ENCODE data around the gene FAM131C. TPM values are rescaled to one million over a fixed set of nuclear protein-coding genes. Genes with fewer than 3 reads are reported as not detected.

The FAM131C gene
- total and polyA plus RNA-seq, 3 experiments from 2014 or later = 0.62 to 0.66 TPM; not detected in 1

GRCh38 chr1:16015491-16015890 lies 58.0 kb downstream of the FAM131C start:
- CTCF ChIA-PET = no interaction called here
- peak overlapping the region in 1 of 7 donors; percentile 51 for H3K4me3 Mint-ChIP-seq
- POLR2A ChIA-PET = no interaction called here

GRCh38 chr1:16014509-16015482 lies 58.7 kb downstream of the FAM131C start:
- H3K27ac Mint-ChIP-seq = peak overlapping the region in 1 of 8 donors; percentile 60
- DNase-seq = no peak
- H3K9me3 Mint-ChIP-seq = no peaks in the 10 kb centered on the region
- Histone ChIP-seq H3K4me3 (ENCODE audit: low read length) (no peak overlapping the region), H3K27ac (ENCODE audit: low read depth, low read length) (peak overlapping the region; percentile 59), H3K36me3 (ENCODE audit: insufficient read depth, low read length) (no peaks in the 10 kb centered on the region), H3K9me3 (ENCODE audit: low read length) (no peaks in the 10 kb centered on the region), H3K4me1 (ENCODE audit: insufficient read depth, low read length) (peaks cover 9% of the 10 kb centered on the region), H3K27me3 (ENCODE audit: insufficient read depth, low read length, poor library complexity, severe bottlenecking) (peaks cover 5% of the 10 kb centered on the region)
- H3K4me3 Mint-ChIP-seq = no peak overlapping the region
- ChIA-PET CTCF (no interaction called here), POLR2A (no interaction called here)
- peaks cover 16 to 33% of the 10 kb centered on the region in 2 donors for H3K27me3 Mint-ChIP-seq
- H3K4me1 Mint-ChIP-seq = peaks cover 0 to 3% (median 0%) of the 10 kb centered on the region in 3 donors
- no peaks in the 10 kb centered on the region for H3K36me3 Mint-ChIP-seq

More at GRCh38 chr1:16015491-16015890, 58.0 kb downstream of the FAM131C start:
- H3K27me3 ChIP-seq (ENCODE audit: insufficient read depth, low read length, poor library complexity, severe bottlenecking) = peaks cover 5% of the 10 kb centered on the region
- H3K9me3 ChIP-seq (ENCODE audit: low read length) = no peaks in the 10 kb centered on the region
- H3K4me1 Mint-ChIP-seq = peaks cover 0 to 3% (median 0%) of the 10 kb centered on the region in 3 donors
- H3K4me1 ChIP-seq (ENCODE audit: insufficient read depth, low read length) = peaks cover 9% of the 10 kb centered on the region
- no peak for DNase-seq
- H3K27me3 Mint-ChIP-seq = peaks cover 16 to 30% of the 10 kb centered on the region in 2 donors
- no peaks in the 10 kb centered on the region for H3K36me3 ChIP-seq (ENCODE audit: insufficient read depth, low read length)
- no peak overlapping the region for H3K27ac Mint-ChIP-seq
- no peak overlapping the region for H3K27ac ChIP-seq (ENCODE audit: low read depth, low read length)
- no peaks in the 10 kb centered on the region for H3K9me3 Mint-ChIP-seq
- H3K4me3 ChIP-seq (ENCODE audit: low read length) = no peak overlapping the region
- H3K36me3 Mint-ChIP-seq = no peaks in the 10 kb centered on the region

- Mint-ChIP-seq H3K4me3 (peak overlapping the region in 1 of 7 donors; percentile 36), H3K27me3 (peaks cover 17 to 35% of the 10 kb centered on the region in 2 donors), H3K4me1 (peaks cover 0 to 3% (median 0%) of the 10 kb centered on the region in 3 donors), H3K9me3 (no peaks in the 10 kb centered on the region), H3K27ac (no peak overlapping the region), H3K36me3 (no peaks in the 10 kb centered on the region)
- DNase-seq = no peak
- no peaks in the 10 kb centered on the region for H3K36me3 ChIP-seq (ENCODE audit: insufficient read depth, low read length)
- H3K27me3 ChIP-seq (ENCODE audit: insufficient read depth, low read length, poor library complexity, severe bottlenecking) = peaks cover 5% of the 10 kb centered on the region
- peak overlapping the region; percentile 59 for H3K27ac ChIP-seq (ENCODE audit: low read depth, low read length)
- H3K9me3 ChIP-seq (ENCODE audit: low read length) = no peaks in the 10 kb centered on the region
- POLR2A ChIA-PET = no interaction called here
- peaks cover 9% of the 10 kb centered on the region for H3K4me1 ChIP-seq (ENCODE audit: insufficient read depth, low read length)
- CTCF ChIA-PET = no interaction called here
- H3K4me3 ChIP-seq (ENCODE audit: low read length) = no peak overlapping the region
These were observed 59.6 kb downstream of the FAM131C start for GRCh38 chr1:16013908-16014258.

GRCh38 chr1:16013220-16013907 lies 60.1 kb downstream of the FAM131C start:
- H3K27ac ChIP-seq (ENCODE audit: low read depth, low read length) = peak overlapping the region; percentile 59
- POLR2A ChIA-PET = no interaction called here
- peaks cover 0 to 3% (median 0%) of the 10 kb centered on the region in 3 donors for H3K4me1 Mint-ChIP-seq
- H3K4me1 ChIP-seq (ENCODE audit: insufficient read depth, low read length) = peaks cover 9% of the 10 kb centered on the region
- H3K27me3 Mint-ChIP-seq = peaks cover 17 to 35% of the 10 kb centered on the region in 2 donors
- H3K27ac Mint-ChIP-seq = peak overlapping the region in 1 of 8 donors; percentile 66
- no peaks in the 10 kb centered on the region for H3K9me3 ChIP-seq (ENCODE audit: low read length)
- CTCF ChIA-PET = no interaction called here
- H3K36me3 Mint-ChIP-seq = no peaks in the 10 kb centered on the region
- DNase-seq = peak in 3 of 5 donors; percentile 10 to 60 (median 22)
- no peak overlapping the region for H3K4me3 ChIP-seq (ENCODE audit: low read length)
- no peaks in the 10 kb centered on the region for H3K9me3 Mint-ChIP-seq
- H3K36me3 ChIP-seq (ENCODE audit: insufficient read depth, low read length) = no peaks in the 10 kb centered on the region
- H3K4me3 Mint-ChIP-seq = peak overlapping the region in 2 of 7 donors; percentile 9 to 36
- peaks cover 5% of the 10 kb centered on the region for H3K27me3 ChIP-seq (ENCODE audit: insufficient read depth, low read length, poor library complexity, severe bottlenecking)

- no peaks in the 10 kb centered on the region for H3K9me3 Mint-ChIP-seq
- no peak overlapping the region for H3K27ac Mint-ChIP-seq
- peak in 1 of 5 donors; percentile 9 for DNase-seq
- peaks cover 0 to 3% (median 0%) of the 10 kb centered on the region in 3 donors for H3K4me1 Mint-ChIP-seq
- peaks cover 5% of the 10 kb centered on the region for H3K27me3 ChIP-seq (ENCODE audit: insufficient read depth, low read length, poor library complexity, severe bottlenecking)
- H3K36me3 Mint-ChIP-seq = no peaks in the 10 kb centered on the region
- POLR2A ChIA-PET = interaction anchor here (0.5 kb wide), 1 partner anchor 48 kb away, joined by 5 read pairs; no protein-coding TSS in a partner anchor
- H3K9me3 ChIP-seq (ENCODE audit: low read length) = no peaks in the 10 kb centered on the region
- H3K27ac ChIP-seq (ENCODE audit: low read depth, low read length) = peak overlapping the region; percentile 24
- peaks cover 9% of the 10 kb centered on the region for H3K4me1 ChIP-seq (ENCODE audit: insufficient read depth, low read length)
- CTCF ChIA-PET = interaction anchor here (1.2 kb wide), 1 partner anchor 11 kb away, joined by 3 read pairs; no protein-coding TSS in a partner anchor
- peak overlapping the region in 4 of 7 donors; percentile 11 to 70 (median 28) for H3K4me3 Mint-ChIP-seq
- H3K27me3 Mint-ChIP-seq = peaks cover 17 to 35% of the 10 kb centered on the region in 2 donors
- H3K4me3 ChIP-seq (ENCODE audit: low read length) = peak overlapping the region; percentile 22
- H3K36me3 ChIP-seq (ENCODE audit: insufficient read depth, low read length) = no peaks in the 10 kb centered on the region
These were observed 60.7 kb downstream of the FAM131C start for GRCh38 chr1:16012590-16013219.

GRCh38 chr1:16011936-16012589 lies 61.4 kb downstream of the FAM131C start:
- peak overlapping the region; percentile 22 for H3K4me3 ChIP-seq (ENCODE audit: low read length)
- CTCF ChIA-PET = interaction anchor here (1.2 kb wide), 1 partner anchor 10 kb away, joined by 3 read pairs; no protein-coding TSS in a partner anchor
- POLR2A ChIA-PET = interaction anchor here (0.5 kb wide), 1 partner anchor 47 kb away, joined by 5 read pairs; no protein-coding TSS in a partner anchor
- Mint-ChIP-seq H3K4me1 (peaks cover 0 to 3% (median 0%) of the 10 kb centered on the region in 3 donors), H3K4me3 (peak overlapping the region in 6 of 7 donors; percentile 5 to 70 (median 23)), H3K36me3 (no peaks in the 10 kb centered on the region), H3K27ac (no peak overlapping the region), H3K27me3 (peaks cover 17 to 35% of the 10 kb centered on the region in 2 donors), H3K9me3 (no peaks in the 10 kb centered on the region)
- H3K9me3 ChIP-seq (ENCODE audit: low read length) = no peaks in the 10 kb centered on the region
- no peak for DNase-seq
- peak overlapping the region; percentile 24 for H3K27ac ChIP-seq (ENCODE audit: low read depth, low read length)
- peaks cover 5% of the 10 kb centered on the region for H3K27me3 ChIP-seq (ENCODE audit: insufficient read depth, low read length, poor library complexity, severe bottlenecking)
- H3K36me3 ChIP-seq (ENCODE audit: insufficient read depth, low read length) = no peaks in the 10 kb centered on the region
- peaks cover 9% of the 10 kb centered on the region for H3K4me1 ChIP-seq (ENCODE audit: insufficient read depth, low read length)

- Histone ChIP-seq H3K4me3 (ENCODE audit: low read length) (no peak overlapping the region), H3K36me3 (ENCODE audit: insufficient read depth, low read length) (no peaks in the 10 kb centered on the region), H3K4me1 (ENCODE audit: insufficient read depth, low read length) (peaks cover 9% of the 10 kb centered on the region), H3K27ac (ENCODE audit: low read depth, low read length) (no peak overlapping the region), H3K27me3 (ENCODE audit: insufficient read depth, low read length, poor library complexity, severe bottlenecking) (peaks cover 5% of the 10 kb centered on the region), H3K9me3 (ENCODE audit: low read length) (no peaks in the 10 kb centered on the region)
- DNase-seq = no peak
- POLR2A ChIA-PET = no interaction called here
- Mint-ChIP-seq H3K27ac (no peak overlapping the region), H3K27me3 (peaks cover 17 to 35% of the 10 kb centered on the region in 2 donors), H3K9me3 (no peaks in the 10 kb centered on the region), H3K36me3 (no peaks in the 10 kb centered on the region), H3K4me3 (no peak overlapping the region), H3K4me1 (peaks cover 0 to 3% (median 0%) of the 10 kb centered on the region in 3 donors)
- CTCF ChIA-PET = no interaction called here
These were observed 62.6 kb downstream of the FAM131C start for GRCh38 chr1:16010837-16011236.
